Epithelial cell of proximal tubule (primary cell): Measurements from ENCODE around the gene SMIM33. TPM values are rescaled to one million over a fixed set of nuclear protein-coding genes. Genes with fewer than 3 reads are reported as not detected.

Experiments
- DNase-seq: peaks from one replicate; pipeline ENCODE4 v3.0.0-alpha.2; 2011; ENCODE audit warnings: low read depth
- H3K4me3 ChIP-seq: 2 replicates; pipeline ENCODE4 v1.5.1; 2011; ENCODE audit warnings: low read depth, mild to moderate bottlenecking, low read length
- total RNA-seq: library from RNA; depleted of rRNA; stranded (reverse); fragments of >200 nt; gene quantifications from 2 replicates; pipeline ENCODE4 v1.2.3, GENCODE V29; 2015
- TF ChIP-seq, protein P1 (sequence below): conservative IDR thresholded peaks from 2 replicates; pipeline ENCODE4 v1.5.1; 2012; ENCODE audit warnings: low read depth, mild to moderate bottlenecking, low read length

Gene SMIM33
- total RNA-seq, 1 donor from 2014 or later = not detected

DNA sequence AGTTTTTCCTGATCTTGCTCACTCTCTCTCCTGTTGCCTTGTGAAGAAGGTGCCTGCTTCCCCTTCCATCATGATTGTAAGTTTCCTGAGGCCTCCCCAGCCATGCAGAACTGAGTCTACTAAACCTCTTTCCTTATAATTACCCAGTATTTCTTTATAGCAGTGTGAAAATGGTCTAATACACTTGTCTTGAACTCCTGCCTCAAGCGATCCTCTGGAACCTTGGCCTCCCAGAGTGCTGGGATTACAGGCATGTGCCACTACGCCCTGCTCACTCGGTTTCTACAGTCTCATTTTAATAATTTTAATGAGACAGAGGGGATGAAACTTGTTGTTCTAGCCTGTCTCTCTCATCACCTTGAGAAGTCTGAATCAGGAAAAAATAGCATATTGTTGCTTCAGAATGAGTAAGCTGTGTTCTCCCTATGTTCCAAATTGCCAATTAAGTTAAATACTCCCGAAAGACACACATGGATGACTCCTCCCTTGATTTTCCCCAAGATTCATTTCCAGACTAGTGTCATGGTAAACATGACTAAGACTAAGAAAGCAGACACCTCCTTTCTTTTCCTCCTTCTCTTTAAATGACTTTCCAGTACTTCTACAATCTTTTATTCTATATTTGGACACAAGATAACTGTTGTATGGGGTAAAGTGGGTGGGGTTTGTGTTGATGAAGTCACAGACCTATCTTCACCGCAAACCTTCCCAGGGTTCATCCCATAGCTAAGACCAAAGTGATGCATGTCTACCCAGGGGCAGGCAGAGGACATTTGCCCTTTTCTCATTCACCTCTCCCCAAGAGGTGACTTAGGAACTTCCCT, 23.6 kb upstream of the SMIM33 start:
- no peak overlapping the region for H3K4me3 ChIP-seq
- no peak for DNase-seq
- TF ChIP-seq, protein P1, sequence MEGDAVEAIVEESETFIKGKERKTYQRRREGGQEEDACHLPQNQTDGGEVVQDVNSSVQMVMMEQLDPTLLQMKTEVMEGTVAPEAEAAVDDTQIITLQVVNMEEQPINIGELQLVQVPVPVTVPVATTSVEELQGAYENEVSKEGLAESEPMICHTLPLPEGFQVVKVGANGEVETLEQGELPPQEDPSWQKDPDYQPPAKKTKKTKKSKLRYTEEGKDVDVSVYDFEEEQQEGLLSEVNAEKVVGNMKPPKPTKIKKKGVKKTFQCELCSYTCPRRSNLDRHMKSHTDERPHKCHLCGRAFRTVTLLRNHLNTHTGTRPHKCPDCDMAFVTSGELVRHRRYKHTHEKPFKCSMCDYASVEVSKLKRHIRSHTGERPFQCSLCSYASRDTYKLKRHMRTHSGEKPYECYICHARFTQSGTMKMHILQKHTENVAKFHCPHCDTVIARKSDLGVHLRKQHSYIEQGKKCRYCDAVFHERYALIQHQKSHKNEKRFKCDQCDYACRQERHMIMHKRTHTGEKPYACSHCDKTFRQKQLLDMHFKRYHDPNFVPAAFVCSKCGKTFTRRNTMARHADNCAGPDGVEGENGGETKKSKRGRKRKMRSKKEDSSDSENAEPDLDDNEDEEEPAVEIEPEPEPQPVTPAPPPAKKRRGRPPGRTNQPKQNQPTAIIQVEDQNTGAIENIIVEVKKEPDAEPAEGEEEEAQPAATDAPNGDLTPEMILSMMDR = no peak

DNA sequence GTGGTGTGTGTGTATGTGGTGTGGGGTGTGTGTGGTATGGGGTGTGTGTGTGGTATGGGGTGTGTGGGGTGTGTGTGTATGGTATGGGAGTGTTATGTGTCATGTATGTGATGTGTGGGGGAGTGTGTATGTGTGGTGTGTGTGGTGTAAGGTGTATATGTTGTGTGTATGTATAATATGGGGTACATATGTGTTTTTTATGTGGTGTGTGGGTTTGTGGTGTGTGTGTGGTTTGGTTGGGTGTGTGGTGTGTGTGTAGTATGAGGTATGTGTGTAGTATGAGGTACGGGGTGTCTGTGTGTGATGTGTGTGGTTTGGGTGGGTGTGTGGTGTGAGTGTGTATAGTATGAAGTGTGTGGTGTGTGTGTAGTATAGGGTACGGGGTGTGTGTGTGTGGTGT, 19.6 kb upstream of the SMIM33 start:
- no peak overlapping the region for H3K4me3 ChIP-seq
- TF ChIP-seq, protein P1 = no peak
- no peak for DNase-seq

DNA sequence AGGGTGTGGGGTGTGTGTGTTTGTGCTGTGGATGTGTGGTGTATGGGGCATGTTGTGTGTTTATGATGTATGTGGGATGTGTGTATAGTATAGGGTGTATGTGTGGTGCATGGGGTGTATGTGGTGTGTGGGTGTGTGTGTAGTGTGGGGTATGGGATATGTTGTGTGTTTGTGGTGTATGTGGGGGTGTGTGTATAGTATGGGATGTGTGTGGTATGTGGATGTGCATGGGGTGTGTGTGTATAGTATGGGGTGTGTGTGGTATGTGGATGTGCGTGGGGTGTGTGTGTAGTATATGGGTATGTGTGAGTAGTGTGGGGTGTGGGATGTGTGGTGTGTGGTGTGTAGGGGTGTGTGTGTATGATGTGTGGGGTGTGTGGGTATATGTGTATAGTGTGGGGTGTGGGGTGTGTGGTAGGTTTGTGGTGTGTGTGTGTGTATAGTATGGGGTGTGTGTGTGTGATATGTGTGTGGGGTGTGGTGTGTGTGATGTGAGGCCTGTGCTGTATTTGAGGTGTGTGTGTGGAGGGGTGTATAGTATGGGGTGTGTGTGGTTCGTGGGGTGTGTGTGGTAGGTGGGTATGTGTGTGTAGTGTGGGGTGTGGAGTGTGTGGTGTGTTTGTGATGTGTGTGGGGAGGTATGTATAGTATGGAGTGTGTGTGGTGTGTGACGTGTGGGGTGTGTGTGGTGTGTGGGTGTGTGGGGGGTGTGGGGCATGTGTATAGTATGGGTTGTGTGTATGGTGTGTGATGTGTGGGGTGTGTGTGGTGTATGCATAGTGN, 18.7 kb upstream of the SMIM33 start:
- TF ChIP-seq, protein P1 = no peak
- H3K4me3 ChIP-seq = no peak overlapping the region
- DNase-seq = no peak

DNA sequence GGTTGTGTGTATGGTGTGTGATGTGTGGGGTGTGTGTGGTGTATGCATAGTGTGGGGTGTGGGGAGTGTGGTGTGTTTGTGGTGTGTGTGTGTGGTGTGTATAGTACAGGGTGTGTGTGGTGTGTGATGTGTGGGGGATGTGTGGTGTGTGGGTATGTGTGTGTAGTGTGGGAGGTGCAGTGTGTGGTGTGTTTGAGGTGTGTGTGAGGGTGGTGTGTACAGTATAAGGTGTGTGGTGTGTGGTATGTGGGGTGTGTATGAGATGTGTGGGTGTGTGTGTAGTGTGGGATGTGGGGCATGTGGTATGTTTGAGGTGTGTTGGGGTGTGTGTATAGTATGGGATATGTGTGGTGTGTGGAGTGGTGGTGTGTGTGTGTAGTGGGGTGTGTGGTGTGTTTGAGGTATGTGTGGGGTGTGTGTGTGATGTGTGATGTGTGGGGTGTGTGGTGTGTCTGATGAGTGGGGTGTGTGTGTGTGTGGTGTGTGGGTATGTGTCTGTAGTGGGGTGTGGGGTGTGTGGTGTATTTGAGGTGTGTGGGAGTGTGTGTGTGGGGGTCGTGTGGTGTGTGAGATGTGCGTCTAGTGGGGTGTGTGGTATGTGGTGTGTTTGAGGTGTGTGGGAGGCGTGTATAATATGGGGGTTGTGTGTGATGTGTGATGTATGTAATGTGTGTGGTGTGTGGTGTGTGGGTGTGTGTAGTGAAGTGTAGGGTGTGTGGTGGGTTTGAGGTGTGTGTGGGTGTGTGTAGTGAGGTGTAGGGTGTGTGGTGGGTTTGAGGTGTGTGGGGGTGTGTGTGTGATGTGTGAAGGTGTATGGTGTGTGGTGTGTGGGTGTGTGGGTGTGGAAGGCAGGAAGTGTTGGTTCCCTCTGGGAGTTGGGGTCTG, 16.9 kb upstream of the SMIM33 start:
- DNase-seq = no peak
- TF ChIP-seq, protein P1 = no peak
- H3K4me3 ChIP-seq = no peak overlapping the region

DNA sequence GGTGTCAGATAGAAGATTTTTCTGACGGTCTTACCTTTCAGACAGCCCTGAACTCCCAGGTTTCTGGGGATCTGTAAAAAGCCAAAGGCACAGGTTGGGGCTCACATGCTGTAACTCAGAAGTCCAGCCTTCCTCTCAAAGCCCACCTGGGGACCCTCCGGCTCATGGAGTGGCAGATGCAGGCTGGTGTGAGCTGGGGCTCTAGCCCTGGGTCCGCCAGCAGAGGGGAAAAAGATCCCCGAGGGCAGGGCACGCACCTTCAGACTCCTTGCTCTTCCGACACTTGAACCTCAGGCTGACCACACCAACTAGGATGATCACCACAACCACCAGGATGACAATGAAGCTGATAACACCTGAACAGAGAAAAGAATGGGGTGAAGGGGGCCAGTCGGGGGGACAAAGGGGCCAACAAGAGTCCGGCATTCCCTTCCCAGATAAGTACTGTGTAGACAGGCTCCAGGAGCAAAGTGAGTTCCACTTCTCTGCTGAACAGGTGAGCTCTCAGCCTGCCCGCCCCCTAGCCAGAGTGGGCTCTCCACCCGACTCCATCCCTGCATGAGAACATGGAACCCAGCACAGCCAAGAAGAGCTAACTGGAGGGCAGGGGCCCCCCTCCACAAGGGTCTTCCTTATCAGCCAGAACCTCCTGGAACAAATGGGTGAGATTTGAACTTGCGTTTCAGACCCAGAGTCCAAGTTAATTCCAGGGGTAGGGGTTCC, 16.1 kb upstream of the SMIM33 start:
- TF ChIP-seq, protein P1 = no peak
- no peak for DNase-seq
- no peak overlapping the region for H3K4me3 ChIP-seq

DNA sequence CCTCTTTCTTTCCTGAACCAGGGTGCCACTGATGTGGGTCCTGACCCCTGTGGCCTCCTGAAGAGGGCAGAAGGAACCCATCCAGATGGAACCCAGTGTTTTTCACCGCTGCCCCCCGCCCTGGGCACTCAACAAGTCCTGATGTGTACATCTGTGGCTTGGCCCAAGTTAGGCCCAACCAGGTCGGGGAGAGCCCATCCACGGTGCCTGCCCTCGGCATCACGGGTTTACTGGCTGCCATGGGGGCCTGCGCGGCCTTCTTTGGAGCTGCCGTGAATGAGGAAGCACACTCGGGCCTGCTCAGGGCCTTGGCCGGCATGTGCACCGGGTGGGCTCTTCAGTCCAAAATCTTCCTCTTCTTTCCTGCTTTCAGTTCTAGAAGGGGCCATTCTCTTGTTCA, 14.0 kb upstream of the SMIM33 start:
- TF ChIP-seq, protein P1 = no peak
- no peak overlapping the region for H3K4me3 ChIP-seq
- DNase-seq = no peak
